ENCODE data around the gene DNAI4. TPM values are rescaled to one million over a fixed set of nuclear protein-coding genes. Genes with fewer than 3 reads are reported as not detected.

The DNAI4 gene
- total and polyA plus RNA-seq, 2 donors (not counting 3 experiments of a cell fraction or from before 2014, with no cell fraction given): 0.51 to 3.3 TPM

GRCh38 chr1:66917476-66917875 is 7.2 kb downstream of the DNAI4 start:
- dilution Hi-C loops (cut with MboI; ENCODE audit: extremely low pct_ligation_motif_present, low sequenced_read_pairs) (no loop called here), intact Hi-C loops (cut with micrococcal nuclease) (no loop called here)
- Histone ChIP-seq H3K36me3 (ENCODE audit: control insufficient read depth in 2 of 2, extremely low read depth in 1 of 2, insufficient read depth in 2 of 2, low read length in 2 of 2) (no peaks in the 10 kb centered on the region), H3K9me3 (replicated peaks; ENCODE audit: control insufficient read depth, insufficient read depth, low read length) (no peaks in the 10 kb centered on the region), H3K4me3 (replicated peaks in 1 of 3; ENCODE audit: insufficient read depth in 1 of 3, low read depth in 1 of 3, low read length in 3 of 3) (no peak overlapping the region), H2AFZ (ENCODE audit: low read depth, low read length) (no peak overlapping the region), H3K9me1 (replicated peaks; ENCODE audit: control insufficient read depth, extremely low read depth, insufficient read depth, low read length) (no peaks in the 10 kb centered on the region), H3K4me2 (ENCODE audit: insufficient read depth, low read length) (no peak overlapping the region), H3K27ac (ENCODE audit: insufficient read depth, low read depth, low read length) (no peak overlapping the region), H3K79me2 (ENCODE audit: control insufficient read depth, insufficient read depth, low read length) (no peaks in the 10 kb centered on the region), H4K20me1 (replicated peaks; ENCODE audit: control insufficient read depth, extremely low read depth, insufficient read depth, low read length) (no peaks in the 10 kb centered on the region), H3K4me1 (ENCODE audit: control insufficient read depth, extremely low read depth, insufficient read depth, low read length) (no peaks in the 10 kb centered on the region), H3K27me3 (ENCODE audit: control insufficient read depth in 2 of 2, insufficient read depth in 2 of 2, low read length in 2 of 2) (no peaks in the 10 kb centered on the region), H3K9ac (replicated peaks; ENCODE audit: extremely low read depth, insufficient read depth, low read length) (no peak overlapping the region)
- ChIA-PET POLR2A (no interaction called here), CTCF (no interaction called here)
- DNase-seq (ENCODE audit: low read depth, low spot score) (no peak), FAIRE-seq (no peak)
- BruUV-seq (replicated peaks): no TSS peak
- TF ChIP-seq POLR2A (IDR thresholded peaks at IDR 0.05; ENCODE audit: low read depth, low read length) (no peak), JUN (IDR thresholded peaks at IDR 0.05; ENCODE audit: borderline replicate concordance, insufficient read depth, insufficient read length, low read depth) (no peak), CTCF (IDR thresholded peaks at IDR 0.05; ENCODE audit: extremely low read depth in 1 of 2, insufficient read depth in 1 of 2, low read depth in 1 of 2, low read length in 2 of 2) (no peak)
- TF ChIP-seq, protein P1, sequence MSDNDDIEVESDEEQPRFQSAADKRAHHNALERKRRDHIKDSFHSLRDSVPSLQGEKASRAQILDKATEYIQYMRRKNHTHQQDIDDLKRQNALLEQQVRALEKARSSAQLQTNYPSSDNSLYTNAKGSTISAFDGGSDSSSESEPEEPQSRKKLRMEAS (IDR thresholded peaks at IDR 0.05; ENCODE audit: insufficient read depth, insufficient read length): no peak

GRCh38 chr1:66916320-66916719 is 8.3 kb downstream of the DNAI4 start:
- H3K27me3 ChIP-seq (ENCODE audit: control insufficient read depth in 2 of 2, insufficient read depth in 2 of 2, low read length in 2 of 2): no peaks in the 10 kb centered on the region
- POLR2A ChIA-PET: no interaction called here
- BruUV-seq (replicated peaks): no TSS peak
- no peaks in the 10 kb centered on the region for H4K20me1 ChIP-seq (replicated peaks; ENCODE audit: control insufficient read depth, extremely low read depth, insufficient read depth, low read length)
- H3K4me3 ChIP-seq (replicated peaks in 1 of 3; ENCODE audit: insufficient read depth in 1 of 3, low read depth in 1 of 3, low read length in 3 of 3): no peak overlapping the region
- TF ChIP-seq MYC (IDR thresholded peaks at IDR 0.05; ENCODE audit: low read depth, low read length) (no peak), POLR2AphosphoS5 (IDR thresholded peaks at IDR 0.05; ENCODE audit: insufficient read depth, low read depth, low read length) (no peak), POLR2A (IDR thresholded peaks at IDR 0.05; ENCODE audit: low read depth, low read length) (no peak), EZH2 (IDR thresholded peaks at IDR 0.05; ENCODE audit: borderline replicate concordance, low read depth, low read length, severe bottlenecking) (no peak), JUN (IDR thresholded peaks at IDR 0.05; ENCODE audit: borderline replicate concordance, insufficient read depth, insufficient read length, low read depth) (no peak), FOS (IDR thresholded peaks at IDR 0.05; ENCODE audit: borderline replicate concordance, insufficient read depth, low read length) (no peak), CTCF (IDR thresholded peaks at IDR 0.05; ENCODE audit: extremely low read depth in 1 of 2, insufficient read depth in 1 of 2, low read depth in 1 of 2, low read length in 2 of 2) (no peak), GATA2 (IDR thresholded peaks at IDR 0.05; ENCODE audit: insufficient read depth, insufficient read length, low read depth, low read length) (no peak)
- TF ChIP-seq, protein P1 (IDR thresholded peaks at IDR 0.05; ENCODE audit: insufficient read depth, insufficient read length): no peak
- CTCF ChIA-PET: no interaction called here
- dilution Hi-C loops (cut with MboI; ENCODE audit: extremely low pct_ligation_motif_present, low sequenced_read_pairs) (no loop called here), intact Hi-C loops (cut with micrococcal nuclease) (no loop called here)
- H3K4me1 ChIP-seq (ENCODE audit: control insufficient read depth, extremely low read depth, insufficient read depth, low read length): no peaks in the 10 kb centered on the region
- H2AFZ ChIP-seq (ENCODE audit: low read depth, low read length): no peak overlapping the region
- H3K9me3 ChIP-seq (replicated peaks; ENCODE audit: control insufficient read depth, insufficient read depth, low read length): no peaks in the 10 kb centered on the region
- no peak overlapping the region for H3K9ac ChIP-seq (replicated peaks; ENCODE audit: extremely low read depth, insufficient read depth, low read length)
- H3K9me1 ChIP-seq (replicated peaks; ENCODE audit: control insufficient read depth, extremely low read depth, insufficient read depth, low read length): no peaks in the 10 kb centered on the region
- no peak for FAIRE-seq
- H3K36me3 ChIP-seq (ENCODE audit: control insufficient read depth in 2 of 2, extremely low read depth in 1 of 2, insufficient read depth in 2 of 2, low read length in 2 of 2): no peaks in the 10 kb centered on the region
- DNase-seq (ENCODE audit: low read depth, low spot score): no peak
- H3K4me2 ChIP-seq (ENCODE audit: insufficient read depth, low read length): no peak overlapping the region
- H3K27ac ChIP-seq (ENCODE audit: insufficient read depth, low read depth, low read length): no peak overlapping the region
- no peaks in the 10 kb centered on the region for H3K79me2 ChIP-seq (ENCODE audit: control insufficient read depth, insufficient read depth, low read length)

Data from endothelial cell of umbilical vein (primary cell).